ENCODE data around the gene STXBP6.

Gene STXBP6

DNA sequence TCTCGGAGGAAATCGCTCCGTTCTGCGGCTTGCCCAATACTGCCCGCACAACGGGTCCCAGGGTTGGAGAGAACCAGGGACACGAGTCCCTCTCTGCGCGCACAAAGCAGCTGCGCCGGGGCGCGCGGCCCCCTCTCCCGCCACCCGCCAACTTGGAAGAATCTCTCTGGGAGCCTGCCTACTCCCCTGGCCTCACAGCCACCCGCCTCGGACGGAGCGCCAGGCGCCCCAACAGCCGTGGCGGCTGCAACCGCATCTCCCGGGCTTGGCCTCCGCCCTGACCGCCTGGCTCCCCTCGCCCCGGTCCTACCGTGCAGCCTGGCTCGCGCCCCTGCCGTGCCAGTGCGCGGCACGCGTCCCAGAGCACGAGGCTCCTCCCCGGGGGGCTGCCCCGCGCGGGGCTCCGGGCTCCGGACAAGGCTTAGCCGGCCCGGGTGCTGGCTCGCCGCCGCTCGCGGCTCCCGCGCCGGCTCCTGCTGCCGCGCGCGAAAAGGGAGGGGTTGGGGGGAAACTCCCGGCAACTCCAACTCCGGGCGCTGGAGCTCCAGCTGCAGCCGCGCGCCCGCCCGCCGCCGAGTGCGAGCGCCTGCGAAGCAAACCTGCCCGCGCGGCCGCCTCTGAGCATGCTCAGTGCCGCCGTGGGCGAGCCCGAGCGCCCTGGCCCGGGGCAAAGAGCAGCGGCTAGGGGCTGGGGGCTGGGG, at the start of gene STXBP6:
Gene STXBP6 (minus strand): TSS at position 580 of the 701 bp plus-strand sequence. CDS start 75,329 bp downstream, outside the sequence.
- peak; percentile 16 for DNase-seq (ENCODE audit: low read depth)

DNA sequence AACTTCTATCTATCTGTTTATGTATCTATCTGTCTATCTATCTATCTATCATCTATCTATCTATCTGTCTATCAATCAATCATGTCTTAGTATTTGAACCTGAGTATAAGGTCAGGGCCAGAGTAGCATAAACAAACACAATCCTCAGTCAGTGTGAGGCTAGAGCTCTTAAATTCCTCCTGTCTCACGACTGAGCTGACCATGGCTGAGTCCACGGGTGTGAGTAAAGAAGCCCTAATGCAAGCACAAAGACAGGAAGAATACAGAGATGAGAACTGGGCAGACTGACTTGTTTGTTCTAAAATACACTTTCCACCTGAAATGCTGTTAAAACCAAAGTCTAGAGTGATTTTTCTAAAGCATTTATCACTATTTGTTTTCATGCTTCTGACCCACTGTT, 47.2 kb upstream of the STXBP6 start:
- no peak for DNase-seq (ENCODE audit: low read depth)

DNA sequence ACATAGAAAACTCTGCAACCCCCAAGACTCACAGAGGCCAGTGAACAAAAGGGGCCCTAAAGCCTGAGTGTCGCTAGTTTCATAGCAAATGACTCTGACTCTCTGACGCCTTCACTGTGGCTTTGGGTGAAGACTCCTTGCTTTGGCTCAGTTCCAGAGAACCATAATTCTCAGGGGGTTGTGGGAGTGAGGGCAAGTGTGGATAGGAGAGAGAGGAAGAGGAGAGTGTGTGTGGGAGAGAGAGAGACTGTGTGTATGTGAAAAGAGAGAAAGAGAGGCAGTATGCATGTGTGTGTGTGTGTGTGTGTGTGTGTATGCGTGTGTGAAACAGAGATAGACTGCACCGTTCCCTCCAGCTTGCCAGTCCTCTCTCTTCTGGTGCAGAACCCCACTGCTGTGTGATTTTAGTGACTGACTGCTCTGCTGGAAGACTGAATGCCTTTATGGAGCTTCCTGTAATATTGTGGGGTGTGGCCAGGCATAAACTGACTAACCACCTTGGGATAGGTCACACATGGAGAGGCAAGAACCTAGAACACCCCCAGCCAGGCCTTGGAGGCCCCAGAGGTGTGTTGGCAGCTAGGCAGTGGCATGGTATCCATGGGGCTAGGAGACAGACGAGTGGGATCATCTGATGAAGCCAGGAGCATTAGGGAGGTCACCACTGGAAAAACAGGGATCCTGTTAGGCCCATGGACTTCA, 45.9 kb upstream of the STXBP6 start:
- DNase-seq (ENCODE audit: low read depth) = no peak

DNA sequence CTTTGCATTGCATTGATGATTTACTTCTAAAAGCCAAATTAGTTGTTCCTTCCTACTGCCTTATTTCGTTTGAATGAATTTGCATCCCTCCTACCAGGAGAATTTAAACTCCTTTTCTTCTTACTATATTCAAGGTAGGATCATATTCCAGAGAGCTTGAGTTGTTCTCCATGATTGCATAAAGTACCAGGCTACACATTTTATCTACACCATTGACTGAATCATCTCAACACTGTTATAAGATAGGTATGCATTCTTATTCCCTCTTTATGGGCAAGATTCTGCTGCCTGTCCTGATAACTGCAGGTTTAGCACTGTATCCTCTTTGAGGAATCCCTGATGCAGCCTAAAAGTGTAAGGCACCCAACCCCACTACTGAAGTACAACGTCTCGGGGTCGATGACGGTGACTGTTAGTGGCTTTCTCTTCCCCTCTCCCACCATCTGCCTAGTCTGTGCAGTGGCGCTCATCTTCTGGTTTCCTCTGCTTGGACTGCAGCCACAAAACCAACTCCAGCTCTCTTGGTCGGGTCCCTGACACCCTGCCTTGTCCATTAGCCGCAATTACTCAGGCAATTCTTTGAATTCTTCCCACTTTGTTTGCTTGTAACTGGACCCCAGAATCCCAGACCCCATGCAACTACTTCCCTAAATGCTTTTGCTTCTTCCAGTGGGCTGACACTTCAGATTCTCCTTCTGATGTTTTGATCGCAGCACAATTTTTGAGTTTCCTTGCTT, 44.4 kb upstream of the STXBP6 start:
- no peak for DNase-seq (ENCODE audit: low read depth)

DNA sequence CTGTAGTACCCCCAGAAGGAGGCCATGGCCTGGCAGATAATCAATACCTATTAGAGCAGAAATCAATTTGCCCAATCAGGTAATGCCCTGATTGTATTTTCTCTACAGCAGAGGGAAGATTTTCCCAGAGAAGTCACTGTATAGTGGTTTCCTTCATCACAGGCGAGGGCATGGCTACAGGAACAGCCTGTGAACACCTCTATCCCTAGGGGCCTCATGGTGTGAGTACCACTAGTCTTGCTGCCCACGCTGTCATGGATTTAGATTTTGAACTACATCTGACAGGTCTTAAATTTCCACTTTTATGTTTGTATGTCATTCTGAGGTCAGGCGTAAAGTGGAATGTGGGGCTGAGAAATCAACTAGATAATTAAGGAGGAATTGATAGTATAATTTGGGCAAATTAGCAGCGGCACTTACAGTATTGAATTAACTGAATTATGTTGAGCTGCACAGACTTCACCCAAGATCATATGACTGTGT, 42.4 kb upstream of the STXBP6 start:
- DNase-seq (ENCODE audit: low read depth) = no peak

DNA sequence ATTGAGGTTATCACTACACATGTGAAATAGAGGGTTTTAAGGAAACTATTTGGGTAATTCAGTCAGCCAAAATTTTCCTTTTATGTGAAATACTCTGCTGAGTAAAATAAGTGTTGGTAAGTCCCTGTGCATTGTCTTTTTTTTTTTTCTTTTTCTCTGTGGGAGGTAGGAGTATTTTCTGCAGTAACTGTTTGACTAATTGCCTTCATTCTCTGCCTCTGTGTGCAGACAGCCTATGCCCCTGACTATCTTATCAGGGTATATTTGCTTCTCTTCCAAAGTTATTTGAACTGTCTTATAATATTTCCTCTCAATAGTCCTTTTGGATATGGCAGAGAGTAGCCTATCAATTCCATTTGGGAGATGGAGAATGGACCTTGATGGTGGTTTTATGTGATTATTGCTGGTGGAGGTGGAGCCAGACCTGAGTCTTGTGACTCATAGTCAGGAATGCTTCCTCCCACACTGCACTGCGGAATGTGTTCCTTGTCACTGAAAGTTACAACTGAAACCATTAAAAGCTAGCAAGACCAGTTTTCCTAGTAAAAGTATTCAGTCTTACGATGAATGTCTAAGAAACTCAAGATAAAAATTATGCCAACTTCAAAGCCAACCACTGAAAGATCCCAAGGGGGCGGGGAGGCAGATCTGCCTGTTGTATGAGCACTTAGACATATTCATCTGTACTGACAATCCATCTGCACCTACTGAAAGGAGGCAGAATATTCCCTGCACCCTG, 40.9 kb upstream of the STXBP6 start:
- DNase-seq (ENCODE audit: low read depth) = no peak

DNA sequence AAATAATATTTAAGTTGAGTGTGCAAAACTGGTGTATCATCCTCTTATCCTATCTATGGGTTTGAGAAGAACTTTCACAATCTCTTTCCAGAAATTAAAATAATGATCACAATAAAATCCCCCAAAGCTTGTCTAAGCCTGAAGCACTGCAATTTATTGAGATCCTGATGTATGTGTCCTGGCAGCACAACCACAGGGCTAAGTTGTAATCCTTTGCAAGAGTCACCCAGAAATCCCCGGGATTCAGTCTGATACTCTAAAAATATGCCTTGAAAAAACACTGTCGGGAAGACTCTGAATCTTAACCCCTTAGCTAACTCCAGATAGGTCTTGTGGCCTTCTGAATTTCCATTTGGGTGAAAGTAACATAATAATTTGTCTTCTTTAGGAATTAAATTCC, 40.3 kb upstream of the STXBP6 start:
- no peak for DNase-seq (ENCODE audit: low read depth)

DNA sequence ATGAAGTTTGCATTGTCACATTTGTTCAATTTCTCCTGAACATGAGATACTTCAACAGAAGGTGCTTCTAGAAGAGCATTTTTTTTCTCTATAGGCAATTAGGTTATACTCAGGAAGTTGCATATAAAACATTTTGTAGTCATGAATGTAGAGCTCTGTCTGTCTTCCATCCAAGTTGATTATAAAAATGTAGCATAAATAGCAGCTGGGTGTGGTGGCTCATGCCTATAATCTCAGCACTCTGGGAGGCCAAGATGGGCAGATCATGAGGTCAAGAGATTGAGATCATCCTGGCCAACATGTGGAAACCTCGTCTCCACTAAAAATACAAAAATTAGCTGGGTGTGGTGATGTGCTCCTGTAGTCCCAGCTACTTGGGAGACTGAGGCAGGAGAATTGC, 39.5 kb upstream of the STXBP6 start:
- DNase-seq (ENCODE audit: low read depth) = no peak

DNA sequence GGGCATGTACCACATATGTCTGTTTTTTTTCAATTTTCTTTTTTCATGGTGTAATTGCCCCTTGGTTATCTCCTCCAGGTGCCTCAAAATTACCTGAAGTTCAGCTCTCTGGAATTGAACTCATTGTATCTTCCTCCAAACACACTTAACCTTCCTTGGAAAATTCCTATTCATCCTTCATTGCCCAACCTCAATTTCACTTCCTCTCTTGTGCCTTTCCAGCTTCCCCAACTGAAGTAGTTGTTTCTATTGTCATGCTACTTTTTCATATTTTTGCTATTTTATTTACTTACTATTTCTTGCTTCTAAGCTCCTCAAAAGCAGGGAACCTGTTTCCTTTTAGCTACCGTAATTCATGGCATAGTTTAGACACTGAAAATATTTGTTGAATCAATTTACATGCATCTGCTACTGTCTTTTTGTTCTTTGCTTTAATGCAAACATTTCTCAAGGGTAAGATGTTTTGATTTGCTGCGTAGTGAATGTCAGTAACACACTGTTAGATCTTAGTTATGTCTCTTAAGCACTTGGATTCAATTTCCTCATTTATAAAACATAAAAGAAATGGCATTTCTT, 37.0 kb upstream of the STXBP6 start:
- no peak for DNase-seq (ENCODE audit: low read depth)

DNA sequence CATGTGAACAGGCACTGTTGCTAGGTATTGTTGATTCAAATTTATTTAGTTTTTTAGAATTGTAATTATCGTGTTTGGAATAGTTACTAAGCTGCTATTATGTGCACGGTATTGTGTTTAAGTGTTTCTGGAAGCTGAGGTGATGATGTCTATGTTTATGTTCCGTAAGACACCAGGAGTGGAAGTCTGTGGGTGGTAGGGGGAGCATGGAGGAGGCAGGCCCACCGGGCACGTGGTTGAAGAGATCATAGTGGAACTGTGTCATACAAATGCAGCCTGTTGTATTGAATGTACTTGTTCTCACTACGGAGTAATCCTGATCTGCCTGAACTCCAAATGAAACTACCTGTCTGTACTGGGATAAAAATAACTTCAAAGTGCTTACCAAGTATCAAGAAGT, 36.1 kb upstream of the STXBP6 start:
- no peak for DNase-seq (ENCODE audit: low read depth)

DNA sequence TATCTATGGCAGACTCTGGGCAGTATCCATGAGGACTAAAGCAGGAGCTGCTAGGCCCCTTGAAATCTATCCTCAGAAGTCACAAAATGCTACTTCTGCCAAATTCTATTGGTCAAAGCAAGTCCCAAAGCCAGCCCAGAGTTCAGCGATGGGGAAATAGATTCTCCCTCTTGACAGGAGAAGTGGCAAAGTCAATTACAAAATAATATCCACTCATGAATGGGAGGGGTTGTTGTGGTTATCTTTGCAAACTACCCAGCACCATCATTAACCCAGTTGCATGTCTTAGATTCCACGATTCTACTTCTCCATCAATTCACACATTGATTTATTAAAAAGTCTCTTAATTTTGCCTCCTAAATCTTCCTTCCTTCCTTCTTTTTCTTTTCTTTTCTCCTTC, 30.7 kb upstream of the STXBP6 start:
- no peak for DNase-seq (ENCODE audit: low read depth)

DNA sequence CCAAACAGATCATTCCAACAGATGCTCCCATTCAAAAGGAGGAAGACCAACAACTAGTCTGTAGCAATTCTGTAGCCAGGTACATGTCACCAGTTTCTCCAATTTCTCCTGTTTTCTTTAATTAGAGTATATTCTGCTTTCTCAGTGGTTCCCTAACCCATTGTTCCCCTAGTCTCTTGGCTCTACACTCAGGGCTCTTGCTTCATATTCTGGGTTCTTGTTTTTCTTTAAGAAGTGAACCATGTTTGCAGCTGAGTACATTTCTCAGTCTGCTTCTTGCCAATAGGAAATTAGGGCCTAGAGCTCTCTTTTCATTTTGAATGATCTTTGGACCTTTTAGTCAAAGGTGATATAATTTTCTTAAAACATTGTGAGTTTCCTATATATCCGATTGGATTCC, 29.4 kb upstream of the STXBP6 start:
- DNase-seq (ENCODE audit: low read depth) = no peak

DNA sequence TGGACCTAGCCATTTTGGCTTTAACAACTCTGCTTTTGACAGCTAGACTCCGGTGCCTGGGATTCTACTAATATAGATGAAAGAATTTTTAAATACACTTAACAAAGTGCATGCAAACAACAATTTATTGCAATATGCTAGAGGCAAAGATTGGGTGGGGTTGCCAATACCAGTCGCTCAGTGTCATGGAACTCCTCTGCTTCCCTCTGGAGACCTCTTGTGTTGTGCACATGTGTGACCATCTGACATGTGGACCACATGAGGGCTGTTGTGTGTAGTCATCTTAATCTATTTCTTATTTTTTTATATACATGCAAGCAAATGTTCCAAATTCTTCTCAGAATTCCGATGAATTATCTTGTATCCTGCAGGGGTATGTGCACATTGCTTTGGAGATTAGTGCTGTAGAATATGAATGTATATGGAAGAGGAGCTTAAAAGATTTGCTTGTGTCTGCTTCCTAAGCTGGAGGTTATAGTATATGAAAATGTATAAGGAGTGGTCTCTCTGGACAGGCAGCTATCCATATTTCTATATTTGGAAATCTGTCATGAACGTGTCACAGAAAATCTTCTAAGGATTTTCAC, 24.2 kb upstream of the STXBP6 start:
- DNase-seq (ENCODE audit: low read depth) = no peak

DNA sequence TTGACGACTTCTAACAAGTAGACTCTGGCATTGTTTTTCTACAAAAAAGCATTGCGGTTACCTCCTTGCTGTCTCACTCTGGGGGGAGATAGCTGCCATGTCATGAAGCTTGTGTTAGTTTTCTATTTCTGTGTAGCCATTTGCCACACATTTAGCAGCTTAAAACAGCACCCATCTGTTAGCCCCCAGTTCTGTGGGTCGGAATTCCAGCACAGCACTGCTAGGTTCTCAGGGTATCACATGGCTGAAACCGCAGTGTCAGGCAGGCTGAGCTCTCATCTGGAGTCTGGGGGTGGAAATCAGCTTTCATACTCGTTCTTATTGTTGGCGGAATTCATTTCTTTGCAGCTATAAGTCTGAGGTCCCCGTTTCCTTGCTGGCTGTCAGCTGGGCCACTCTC, 19.9 kb upstream of the STXBP6 start:
- no peak for DNase-seq (ENCODE audit: low read depth)

DNA sequence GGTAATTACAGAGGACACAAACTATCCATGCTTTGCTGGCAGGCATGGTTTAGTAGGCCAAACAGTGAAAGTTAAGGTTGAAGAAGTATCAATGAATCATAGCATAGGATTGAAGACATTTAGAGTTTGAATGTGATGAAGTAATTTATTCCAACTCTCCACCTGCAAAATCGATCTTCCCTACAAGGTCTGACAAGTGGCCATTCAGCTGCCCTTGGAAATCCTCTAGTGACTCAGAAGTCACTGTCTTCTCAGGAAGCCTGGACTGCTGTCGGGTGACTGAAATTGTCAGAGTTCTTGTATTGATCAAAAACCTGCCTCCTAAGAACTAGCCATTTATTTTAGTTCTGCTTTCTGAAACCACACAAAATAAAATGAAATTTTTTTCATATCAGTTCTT, 17.7 kb upstream of the STXBP6 start:
- DNase-seq (ENCODE audit: low read depth) = no peak

DNA sequence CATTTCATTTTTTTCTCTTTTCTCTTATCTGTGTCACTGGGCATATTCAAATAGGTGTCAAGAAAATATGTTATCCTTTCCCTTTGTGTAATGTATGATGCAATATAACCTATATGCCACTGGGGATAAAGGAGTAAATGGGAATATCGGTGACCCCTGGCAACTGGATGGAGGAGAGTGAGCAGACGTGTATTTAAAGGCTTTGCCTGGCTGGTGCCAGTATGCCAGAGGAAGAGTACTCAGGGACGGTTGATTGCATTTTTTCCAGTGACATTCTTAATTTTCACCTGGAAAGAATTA, 12.0 kb upstream of the STXBP6 start:
- no peak for DNase-seq (ENCODE audit: low read depth)

DNA sequence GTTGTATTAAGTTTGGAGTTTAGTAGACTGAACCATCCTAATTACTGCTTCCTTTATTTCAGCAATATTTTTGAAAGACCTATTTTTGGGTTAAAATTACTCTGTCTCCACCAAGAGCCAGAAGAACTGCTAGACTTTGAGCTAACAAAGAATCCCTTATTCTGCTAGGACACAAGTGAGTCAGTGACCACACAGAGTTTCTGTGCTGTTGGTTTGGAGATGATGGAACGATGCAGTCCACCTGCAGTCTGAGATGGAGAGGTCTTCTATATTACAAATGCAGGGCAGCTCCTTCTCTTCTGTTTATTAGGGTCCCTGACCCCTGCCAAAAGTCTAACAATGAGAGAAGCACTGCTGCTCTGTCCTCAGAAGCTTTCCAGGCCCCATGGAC, 6.7 kb upstream of the STXBP6 start:
- no peak for DNase-seq (ENCODE audit: low read depth)

DNA sequence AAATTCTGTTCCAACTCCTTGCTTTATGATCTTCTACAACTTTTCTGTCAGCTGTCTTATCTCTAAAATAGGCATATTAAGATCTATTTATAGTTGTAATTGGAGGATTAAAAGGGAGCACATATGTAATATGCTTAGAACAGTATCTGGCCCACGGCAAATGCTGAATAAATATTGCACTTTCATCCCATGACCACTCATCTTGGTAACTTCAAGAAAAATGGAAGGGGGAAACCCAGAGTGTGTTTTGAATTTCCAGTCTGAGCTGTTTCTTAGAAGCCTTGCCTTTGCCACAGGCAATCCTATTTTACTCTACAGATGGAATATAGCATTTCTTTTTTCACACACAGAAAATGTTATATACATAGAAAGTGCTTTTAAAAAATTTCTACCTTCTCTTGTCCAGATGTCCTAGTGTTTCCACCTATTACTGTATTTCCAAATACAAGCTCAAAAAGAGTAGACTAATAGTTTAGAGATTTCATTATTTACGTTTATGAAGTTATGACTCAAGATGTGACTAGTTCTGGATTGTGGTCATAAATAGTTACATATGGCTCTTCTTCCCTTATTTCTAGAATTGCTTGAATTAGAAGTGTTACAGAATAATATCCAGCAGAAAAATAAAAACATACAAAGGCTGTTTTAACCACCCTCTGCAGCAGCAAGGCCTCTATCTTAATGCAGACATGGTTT, 6.2 kb upstream of the STXBP6 start:
- DNase-seq (ENCODE audit: low read depth) = no peak

DNA sequence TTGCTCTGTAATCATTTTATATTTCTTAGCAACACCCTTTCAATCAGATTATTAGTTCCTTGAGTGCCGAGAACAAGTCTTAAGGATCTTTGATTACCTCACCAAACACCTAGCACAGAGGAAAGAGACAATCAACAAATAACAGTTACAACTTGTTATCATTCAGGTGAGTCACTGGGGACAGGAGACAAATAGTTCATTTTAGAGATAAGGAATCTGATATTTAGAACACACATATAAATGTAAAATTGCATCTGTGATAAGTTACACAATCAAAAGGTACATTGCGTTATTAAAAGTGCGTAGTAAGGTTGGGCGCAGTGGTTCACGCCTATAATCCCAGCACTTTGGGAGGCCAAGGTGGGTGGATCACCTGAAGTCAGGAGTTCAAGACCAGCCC, 5.1 kb upstream of the STXBP6 start:
- DNase-seq (ENCODE audit: low read depth) = no peak

DNA sequence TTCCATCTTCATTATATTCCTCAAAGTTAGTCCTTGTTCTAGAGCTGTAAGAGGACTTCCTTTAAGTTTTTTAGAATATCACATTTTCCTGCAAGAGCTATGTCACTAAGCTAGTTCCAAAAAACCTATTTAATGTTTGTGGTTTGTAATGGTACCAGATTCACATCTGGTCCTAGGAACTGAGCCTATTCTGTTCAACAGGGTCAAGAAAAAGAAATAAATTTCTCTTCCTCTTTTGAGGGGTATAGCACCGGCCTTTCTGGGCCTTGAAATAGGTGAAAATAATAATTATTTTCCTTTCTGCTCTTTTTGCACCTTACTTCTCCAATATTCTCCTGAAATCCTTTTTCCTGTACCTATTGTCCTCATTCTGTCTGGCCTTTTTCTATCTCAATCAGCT, 3.6 kb upstream of the STXBP6 start:
- no peak for DNase-seq (ENCODE audit: low read depth)

DNA sequence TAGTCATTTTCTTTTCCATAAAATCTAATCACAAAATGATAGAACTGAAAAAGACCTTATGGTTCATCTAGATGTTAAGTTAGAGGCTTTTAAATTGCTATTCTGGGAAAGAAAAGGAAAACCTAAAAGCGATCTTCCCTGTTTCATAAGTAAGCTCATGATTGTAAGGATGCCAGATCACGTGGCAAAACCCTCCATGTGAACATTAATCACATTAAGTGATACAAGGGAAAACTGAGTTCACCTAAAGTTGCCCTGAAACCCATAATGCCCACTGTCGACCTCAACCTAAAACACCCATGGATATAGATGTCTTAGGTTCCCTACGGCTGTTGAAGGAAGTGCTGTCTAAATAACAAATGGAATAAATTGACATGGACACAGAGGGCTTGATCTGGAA, 3.0 kb upstream of the STXBP6 start:
- no peak for DNase-seq (ENCODE audit: low read depth)

All from fibroblast of the conjunctiva (primary cell).